ENCODE measurements around the gene IRF9. TPM values are rescaled to one million over a fixed set of nuclear protein-coding genes. Genes with fewer than 3 reads are reported as not detected.
A peak's percentile ranks its signal among the peaks of the same experiment; 100 is the strongest.

The IRF9 gene
- total and polyA plus RNA-seq, 2 experiments from 2014 or later, result 8.2 to 8.4 TPM

DNA sequence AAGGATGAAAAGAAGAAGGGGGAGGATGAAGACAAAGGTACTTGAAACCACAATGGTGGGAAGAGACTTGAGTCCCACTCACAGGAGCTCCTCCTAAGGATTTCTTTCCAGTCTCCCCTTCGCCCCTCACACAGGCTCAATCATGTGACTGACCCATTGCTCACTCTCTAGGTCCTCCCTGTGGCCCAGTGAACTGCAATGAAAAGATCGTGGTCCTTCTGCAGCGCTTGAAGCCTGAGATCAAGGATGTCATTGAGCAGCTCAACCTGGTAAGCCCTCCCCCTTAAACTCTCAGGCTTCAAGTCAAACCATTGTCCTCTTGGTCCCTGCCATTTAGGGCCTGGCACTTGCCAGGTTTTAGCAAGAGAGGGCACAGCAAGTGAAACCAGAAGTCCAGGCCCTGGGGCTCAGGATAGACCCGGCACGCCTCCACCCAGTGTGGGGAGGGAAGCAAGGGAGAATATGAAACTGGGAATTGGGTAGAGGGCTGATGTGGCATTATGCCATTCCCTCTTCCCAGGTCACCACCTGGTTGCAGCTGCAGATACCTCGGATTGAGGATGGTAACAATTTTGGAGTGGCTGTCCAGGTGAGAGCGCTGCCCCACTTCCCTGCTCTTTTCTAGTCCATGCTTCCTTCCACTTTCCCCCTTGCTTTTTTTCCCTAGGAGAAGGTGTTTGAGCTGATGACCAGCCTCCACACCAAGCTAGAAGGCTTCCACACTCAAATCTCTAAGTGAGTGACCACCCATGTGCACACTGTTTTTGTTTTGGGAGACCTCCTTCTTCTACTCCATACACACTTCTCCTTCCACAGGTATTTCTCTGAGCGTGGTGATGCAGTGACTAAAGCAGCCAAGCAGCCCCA lies 23.3 kb upstream of the IRF9 start:
- Histone ChIP-seq H2AFZ (no peak overlapping the region), H4K20me1 (replicated peaks; ENCODE audit: insufficient read depth) (peaks cover 9% of the 10 kb centered on the region), H3K36me3 (ENCODE audit: insufficient read depth) (peaks cover 14% of the 10 kb centered on the region; the same call in 1 of the 2 replicates), H3F3A (replicated peaks; ENCODE audit: low read depth) (peaks cover 33% of the 10 kb centered on the region), H3K9me2 (ENCODE audit: insufficient read depth) (no peaks in the 10 kb centered on the region), H3K4me3 (no peak overlapping the region), H3K4me1 (ENCODE audit: insufficient read depth) (peaks cover 25% of the 10 kb centered on the region), H3K4me2 (peak overlapping the region; percentile 87), H3K27ac (ENCODE audit: low read depth) (no peak overlapping the region), H3K27me3 (ENCODE audit: insufficient read depth) (no peaks in the 10 kb centered on the region), H3K79me2 (replicated peaks; ENCODE audit: insufficient read depth) (peaks cover 20% of the 10 kb centered on the region)
- DNase-seq (ENCODE audit: low spot score), result no peak
- Mint-ChIP-seq H3K9me3 (no peaks in the 10 kb centered on the region), H3K36me3 (ENCODE audit: low read depth) (peaks cover 36% of the 10 kb centered on the region), H3K27me3 (ENCODE audit: insufficient read depth, low read depth, poor library complexity) (peaks cover 25% of the 10 kb centered on the region), H3K27ac (no peak overlapping the region), H3K4me1 (peaks cover 38% of the 10 kb centered on the region), H3K4me3 (peak overlapping the region; percentile 79)
- ATAC-seq, result no peak
- TF ChIP-seq EZH2 (IDR thresholded peaks at IDR 0.05; ENCODE audit: low read depth, unreplicated experiment), result no peak
- no peak for TF ChIP-seq CREB1 (CRISPR knock-in tag; IDR thresholded peaks at IDR 0.05; ENCODE audit: low read depth)
- TF ChIP-seq ZNF331 (CRISPR knock-in tag; IDR thresholded peaks at IDR 0.05; ENCODE audit: low read depth), result no peak
- TF ChIP-seq STAT1 (IDR thresholded peaks at IDR 0.05; ENCODE audit: unreplicated experiment), result no peak
- no peak for TF ChIP-seq EZH2phosphoT487 (IDR thresholded peaks at IDR 0.05; ENCODE audit: unreplicated experiment)
- TF ChIP-seq ZNF114 (CRISPR knock-in tag; IDR thresholded peaks at IDR 0.05), result no peak
- no peak for TF ChIP-seq JUNB (IDR thresholded peaks at IDR 0.05; ENCODE audit: unreplicated experiment)
- TF ChIP-seq NANOG (IDR thresholded peaks at IDR 0.05; ENCODE audit: borderline replicate concordance), result no peak
- TF ChIP-seq, protein P1, sequence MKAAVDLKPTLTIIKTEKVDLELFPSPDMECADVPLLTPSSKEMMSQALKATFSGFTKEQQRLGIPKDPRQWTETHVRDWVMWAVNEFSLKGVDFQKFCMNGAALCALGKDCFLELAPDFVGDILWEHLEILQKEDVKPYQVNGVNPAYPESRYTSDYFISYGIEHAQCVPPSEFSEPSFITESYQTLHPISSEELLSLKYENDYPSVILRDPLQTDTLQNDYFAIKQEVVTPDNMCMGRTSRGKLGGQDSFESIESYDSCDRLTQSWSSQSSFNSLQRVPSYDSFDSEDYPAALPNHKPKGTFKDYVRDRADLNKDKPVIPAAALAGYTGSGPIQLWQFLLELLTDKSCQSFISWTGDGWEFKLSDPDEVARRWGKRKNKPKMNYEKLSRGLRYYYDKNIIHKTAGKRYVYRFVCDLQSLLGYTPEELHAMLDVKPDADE (IDR thresholded peaks at IDR 0.05), result no peak
- TF ChIP-seq, protein P2, sequence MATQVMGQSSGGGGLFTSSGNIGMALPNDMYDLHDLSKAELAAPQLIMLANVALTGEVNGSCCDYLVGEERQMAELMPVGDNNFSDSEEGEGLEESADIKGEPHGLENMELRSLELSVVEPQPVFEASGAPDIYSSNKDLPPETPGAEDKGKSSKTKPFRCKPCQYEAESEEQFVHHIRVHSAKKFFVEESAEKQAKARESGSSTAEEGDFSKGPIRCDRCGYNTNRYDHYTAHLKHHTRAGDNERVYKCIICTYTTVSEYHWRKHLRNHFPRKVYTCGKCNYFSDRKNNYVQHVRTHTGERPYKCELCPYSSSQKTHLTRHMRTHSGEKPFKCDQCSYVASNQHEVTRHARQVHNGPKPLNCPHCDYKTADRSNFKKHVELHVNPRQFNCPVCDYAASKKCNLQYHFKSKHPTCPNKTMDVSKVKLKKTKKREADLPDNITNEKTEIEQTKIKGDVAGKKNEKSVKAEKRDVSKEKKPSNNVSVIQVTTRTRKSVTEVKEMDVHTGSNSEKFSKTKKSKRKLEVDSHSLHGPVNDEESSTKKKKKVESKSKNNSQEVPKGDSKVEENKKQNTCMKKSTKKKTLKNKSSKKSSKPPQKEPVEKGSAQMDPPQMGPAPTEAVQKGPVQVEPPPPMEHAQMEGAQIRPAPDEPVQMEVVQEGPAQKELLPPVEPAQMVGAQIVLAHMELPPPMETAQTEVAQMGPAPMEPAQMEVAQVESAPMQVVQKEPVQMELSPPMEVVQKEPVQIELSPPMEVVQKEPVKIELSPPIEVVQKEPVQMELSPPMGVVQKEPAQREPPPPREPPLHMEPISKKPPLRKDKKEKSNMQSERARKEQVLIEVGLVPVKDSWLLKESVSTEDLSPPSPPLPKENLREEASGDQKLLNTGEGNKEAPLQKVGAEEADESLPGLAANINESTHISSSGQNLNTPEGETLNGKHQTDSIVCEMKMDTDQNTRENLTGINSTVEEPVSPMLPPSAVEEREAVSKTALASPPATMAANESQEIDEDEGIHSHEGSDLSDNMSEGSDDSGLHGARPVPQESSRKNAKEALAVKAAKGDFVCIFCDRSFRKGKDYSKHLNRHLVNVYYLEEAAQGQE (IDR thresholded peaks at IDR 0.05; ENCODE audit: unreplicated experiment), result no peak
- TF ChIP-seq, protein P3, sequence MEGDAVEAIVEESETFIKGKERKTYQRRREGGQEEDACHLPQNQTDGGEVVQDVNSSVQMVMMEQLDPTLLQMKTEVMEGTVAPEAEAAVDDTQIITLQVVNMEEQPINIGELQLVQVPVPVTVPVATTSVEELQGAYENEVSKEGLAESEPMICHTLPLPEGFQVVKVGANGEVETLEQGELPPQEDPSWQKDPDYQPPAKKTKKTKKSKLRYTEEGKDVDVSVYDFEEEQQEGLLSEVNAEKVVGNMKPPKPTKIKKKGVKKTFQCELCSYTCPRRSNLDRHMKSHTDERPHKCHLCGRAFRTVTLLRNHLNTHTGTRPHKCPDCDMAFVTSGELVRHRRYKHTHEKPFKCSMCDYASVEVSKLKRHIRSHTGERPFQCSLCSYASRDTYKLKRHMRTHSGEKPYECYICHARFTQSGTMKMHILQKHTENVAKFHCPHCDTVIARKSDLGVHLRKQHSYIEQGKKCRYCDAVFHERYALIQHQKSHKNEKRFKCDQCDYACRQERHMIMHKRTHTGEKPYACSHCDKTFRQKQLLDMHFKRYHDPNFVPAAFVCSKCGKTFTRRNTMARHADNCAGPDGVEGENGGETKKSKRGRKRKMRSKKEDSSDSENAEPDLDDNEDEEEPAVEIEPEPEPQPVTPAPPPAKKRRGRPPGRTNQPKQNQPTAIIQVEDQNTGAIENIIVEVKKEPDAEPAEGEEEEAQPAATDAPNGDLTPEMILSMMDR (conservative IDR thresholded peaks at IDR 0.05; ENCODE audit: low read depth in 2 of 2), result no peak

All from GM23338 (cell line).